ENCODE results near the gene KLF15.

The KLF15 gene

DNA sequence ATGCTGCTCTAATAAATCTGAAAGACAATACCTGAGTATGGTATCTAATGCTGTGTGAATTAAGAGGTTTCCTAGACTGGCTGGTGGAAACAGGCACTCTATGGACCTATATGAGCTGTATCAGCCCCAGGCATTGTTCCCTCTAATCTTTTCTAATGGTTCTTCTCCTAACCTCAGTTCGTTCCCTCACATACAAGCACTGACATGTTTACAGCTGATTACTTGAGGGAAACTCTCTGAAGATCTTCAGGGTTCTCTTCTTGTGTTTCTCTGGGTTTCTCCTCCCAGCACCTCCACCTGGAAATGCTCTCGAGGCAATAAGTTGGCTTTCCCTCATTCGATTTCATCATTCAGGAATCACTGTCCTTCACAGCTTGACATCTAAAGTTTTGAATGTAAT is 52.9 kb downstream of the KLF15 start:
- no peak for DNase-seq

GRCh38 chr3:126303272-126303671 is 53.9 kb downstream of the KLF15 start:
- no peak for DNase-seq

- no peak for DNase-seq
These were observed 56.3 kb downstream of the KLF15 start for GRCh38 chr3:126300761-126301481.

DNA sequence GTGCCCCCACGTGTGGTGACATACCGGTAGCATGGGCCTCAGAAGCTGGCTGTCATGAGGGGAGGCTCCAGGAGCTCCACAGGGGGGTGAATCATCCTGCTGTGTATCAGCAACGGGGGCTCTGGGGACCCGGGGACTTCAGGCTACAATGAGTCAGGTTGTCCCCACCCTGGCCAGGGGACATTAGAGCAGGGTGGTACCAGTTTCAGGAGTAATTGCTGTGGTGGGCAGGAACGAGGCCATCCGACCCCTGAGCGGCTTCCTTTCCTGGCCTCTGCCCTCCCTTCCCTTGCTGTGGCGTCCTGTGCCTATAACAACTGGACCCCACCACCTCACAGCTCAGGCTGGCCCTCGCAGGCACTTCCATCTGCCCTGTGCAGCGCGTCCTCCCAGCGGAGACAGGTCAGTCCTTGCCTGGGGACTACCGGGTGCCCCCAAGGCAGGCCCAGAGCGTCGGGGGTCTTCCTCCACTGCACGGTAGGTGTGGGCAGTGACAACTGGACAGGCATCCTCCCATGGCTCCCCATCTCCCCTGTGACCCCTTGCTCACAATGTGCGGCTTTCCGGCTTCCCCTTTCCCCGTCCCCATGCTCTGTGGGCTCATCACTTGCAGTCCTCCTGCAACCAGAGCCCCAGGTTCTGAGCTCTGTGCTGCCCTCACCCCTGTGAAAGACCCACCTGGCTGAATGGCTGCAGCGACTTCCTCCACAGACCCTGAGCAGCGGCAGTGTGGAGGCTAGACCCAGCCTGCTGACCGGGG is 57.0 kb downstream of the KLF15 start:
- DNase-seq, result no peak

GRCh38 chr3:126295407-126295939 is 61.7 kb downstream of the KLF15 start:
- DNase-seq, result no peak

- DNase-seq, result no peak
These were observed 62.9 kb downstream of the KLF15 start for GRCh38 chr3:126294211-126294808.

DNA sequence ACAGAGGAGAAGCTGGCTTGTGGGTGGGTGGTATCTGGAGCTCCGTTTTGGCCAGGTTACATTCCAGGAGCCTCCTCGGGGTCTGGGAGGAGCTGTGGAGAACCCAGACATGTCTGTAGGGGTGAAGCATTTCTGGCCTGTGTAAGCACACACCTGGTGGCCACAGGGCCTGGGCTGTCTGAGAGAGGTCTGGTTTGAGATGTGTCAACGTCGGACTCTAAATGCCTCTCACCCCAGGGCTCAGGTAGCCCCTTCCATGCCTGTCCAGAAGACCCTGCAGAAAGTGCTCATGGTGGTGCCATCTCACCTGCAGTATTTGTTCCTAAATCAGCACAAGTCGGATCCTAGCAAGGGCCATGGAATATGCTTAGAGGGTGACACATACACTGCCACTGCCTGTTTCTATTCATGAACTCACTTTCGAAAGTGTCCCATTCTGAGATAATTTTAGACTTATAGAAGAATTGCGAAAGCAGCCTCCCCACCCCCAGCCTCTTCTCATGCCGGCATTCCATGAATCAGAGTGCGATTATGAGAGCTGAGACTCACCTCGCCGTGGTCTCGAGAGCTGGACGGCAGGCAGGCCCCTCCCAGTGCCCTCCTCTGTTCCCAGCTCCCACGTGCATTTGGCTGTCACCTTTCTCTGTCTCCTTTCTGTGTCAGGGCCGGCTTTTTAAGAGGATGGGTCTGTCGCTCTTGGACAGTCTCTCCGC is 63.7 kb downstream of the KLF15 start:
- no peak for DNase-seq
